ENCODE measurements around the gene IL6R. TPM values are rescaled to one million over a fixed set of nuclear protein-coding genes. Genes with fewer than 3 reads are reported as not detected.

Gene IL6R
- total RNA-seq, 2 donors from 2014 or later: 38.2 to 41.2 TPM

- H3K9me3 Mint-ChIP-seq: no peaks in the 10 kb centered on the region
- H3K36me3 Mint-ChIP-seq (ENCODE audit: low read depth): peaks cover 50% of the 10 kb centered on the region
Observed at GRCh38 chr1:154465621-154466195, 60.6 kb downstream of the IL6R start.

GRCh38 chr1:154466206-154466605, 61.1 kb downstream of the IL6R start:
- Mint-ChIP-seq H3K36me3 (ENCODE audit: low read depth) (peaks cover 48% of the 10 kb centered on the region), H3K4me3 (peak overlapping the region; percentile 75), H3K27me3 (no peaks in the 10 kb centered on the region), H3K9me3 (no peaks in the 10 kb centered on the region), H3K27ac (peak overlapping the region; percentile 79), H3K4me1 (peaks cover 55% of the 10 kb centered on the region)
- ATAC-seq (replicated peaks): no peak

More at GRCh38 chr1:154465621-154466195, 60.6 kb downstream of the IL6R start:
- peak overlapping the region; percentile 79 for H3K27ac Mint-ChIP-seq
- no peaks in the 10 kb centered on the region for H3K27me3 Mint-ChIP-seq
- ATAC-seq (replicated peaks): no peak
- peaks cover 57% of the 10 kb centered on the region for H3K4me1 Mint-ChIP-seq
- H3K4me3 Mint-ChIP-seq: peak overlapping the region; percentile 75

GRCh38 chr1:154466921-154467417, 61.8 kb downstream of the IL6R start:
- Mint-ChIP-seq H3K27ac (peak overlapping the region; percentile 79), H3K4me1 (peaks cover 50% of the 10 kb centered on the region)
- peak; percentile 40 for ATAC-seq (replicated peaks)

GRCh38 chr1:154467434-154468102, 62.4 kb downstream of the IL6R start:
- peak overlapping the region; percentile 79 for H3K27ac Mint-ChIP-seq
- no peaks in the 10 kb centered on the region for H3K9me3 Mint-ChIP-seq
- ATAC-seq (replicated peaks): peak; percentile 59
- H3K4me3 Mint-ChIP-seq: peak overlapping the region; percentile 75
- H3K36me3 Mint-ChIP-seq (ENCODE audit: low read depth): peaks cover 41% of the 10 kb centered on the region
- peaks cover 47% of the 10 kb centered on the region for H3K4me1 Mint-ChIP-seq
- no peaks in the 10 kb centered on the region for H3K27me3 Mint-ChIP-seq

More at GRCh38 chr1:154466921-154467417, 61.8 kb downstream of the IL6R start:
- Mint-ChIP-seq H3K9me3 (no peaks in the 10 kb centered on the region), H3K36me3 (ENCODE audit: low read depth) (peaks cover 45% of the 10 kb centered on the region), H3K4me3 (peak overlapping the region; percentile 75), H3K27me3 (no peaks in the 10 kb centered on the region)

- Mint-ChIP-seq H3K9me3 (no peaks in the 10 kb centered on the region), H3K4me1 (peaks cover 45% of the 10 kb centered on the region), H3K4me3 (peak overlapping the region; percentile 75)
Observed at GRCh38 chr1:154468535-154469250, 63.5 kb downstream of the IL6R start.

GRCh38 chr1:154469844-154470560, 64.9 kb downstream of the IL6R start:
- no peaks in the 10 kb centered on the region for H3K9me3 Mint-ChIP-seq
- H3K4me1 Mint-ChIP-seq: peaks cover 42% of the 10 kb centered on the region
- H3K36me3 Mint-ChIP-seq (ENCODE audit: low read depth): peaks cover 27% of the 10 kb centered on the region
- no peak for ATAC-seq (replicated peaks)
- H3K27me3 Mint-ChIP-seq: no peaks in the 10 kb centered on the region
- H3K4me3 Mint-ChIP-seq: no peak overlapping the region
- no peak overlapping the region for H3K27ac Mint-ChIP-seq

More at GRCh38 chr1:154468535-154469250, 63.5 kb downstream of the IL6R start:
- Mint-ChIP-seq H3K27me3 (no peaks in the 10 kb centered on the region), H3K36me3 (ENCODE audit: low read depth) (peaks cover 38% of the 10 kb centered on the region), H3K27ac (peak overlapping the region; percentile 79)
- ATAC-seq (replicated peaks): no peak

GRCh38 chr1:154471304-154471703, 66.2 kb downstream of the IL6R start:
- Mint-ChIP-seq H3K27ac (no peak overlapping the region), H3K4me3 (no peak overlapping the region), H3K4me1 (peaks cover 31% of the 10 kb centered on the region), H3K27me3 (no peaks in the 10 kb centered on the region), H3K36me3 (ENCODE audit: low read depth) (peaks cover 14% of the 10 kb centered on the region), H3K9me3 (no peaks in the 10 kb centered on the region)
- ATAC-seq (replicated peaks): no peak

- no peaks in the 10 kb centered on the region for H3K36me3 Mint-ChIP-seq (ENCODE audit: low read depth)
- H3K27ac Mint-ChIP-seq: no peak overlapping the region
- no peak overlapping the region for H3K4me3 Mint-ChIP-seq
- ATAC-seq (replicated peaks): no peak
- H3K4me1 Mint-ChIP-seq: peaks cover 11% of the 10 kb centered on the region
- H3K9me3 Mint-ChIP-seq: no peaks in the 10 kb centered on the region
- no peaks in the 10 kb centered on the region for H3K27me3 Mint-ChIP-seq
Observed at GRCh38 chr1:154474802-154475201, 69.7 kb downstream of the IL6R start.

GRCh38 chr1:154476791-154477190, 71.6 kb downstream of the IL6R start:
- H3K27me3 Mint-ChIP-seq: no peaks in the 10 kb centered on the region
- peaks cover 11% of the 10 kb centered on the region for H3K4me1 Mint-ChIP-seq
- no peaks in the 10 kb centered on the region for H3K36me3 Mint-ChIP-seq (ENCODE audit: low read depth)
- no peaks in the 10 kb centered on the region for H3K9me3 Mint-ChIP-seq
- no peak overlapping the region for H3K4me3 Mint-ChIP-seq
- H3K27ac Mint-ChIP-seq: no peak overlapping the region
- peak; percentile 79 for ATAC-seq (replicated peaks)

- no peaks in the 10 kb centered on the region for H3K36me3 Mint-ChIP-seq (ENCODE audit: low read depth)
- peaks cover 11% of the 10 kb centered on the region for H3K4me1 Mint-ChIP-seq
- no peaks in the 10 kb centered on the region for H3K27me3 Mint-ChIP-seq
- H3K9me3 Mint-ChIP-seq: no peaks in the 10 kb centered on the region
- no peak for ATAC-seq (replicated peaks)
- no peak overlapping the region for H3K4me3 Mint-ChIP-seq
- no peak overlapping the region for H3K27ac Mint-ChIP-seq
Observed at GRCh38 chr1:154478013-154478412, 72.9 kb downstream of the IL6R start.

- no peaks in the 10 kb centered on the region for H3K36me3 Mint-ChIP-seq (ENCODE audit: low read depth)
- H3K9me3 Mint-ChIP-seq: no peaks in the 10 kb centered on the region
- H3K4me1 Mint-ChIP-seq: peaks cover 11% of the 10 kb centered on the region
- H3K27ac Mint-ChIP-seq: no peak overlapping the region
- no peaks in the 10 kb centered on the region for H3K27me3 Mint-ChIP-seq
- ATAC-seq (replicated peaks): no peak
- peak overlapping the region; percentile 44 for H3K4me3 Mint-ChIP-seq
Observed at GRCh38 chr1:154478639-154479038, 73.5 kb downstream of the IL6R start.

- no peaks in the 10 kb centered on the region for H3K36me3 Mint-ChIP-seq (ENCODE audit: low read depth)
- H3K4me1 Mint-ChIP-seq: peaks cover 11% of the 10 kb centered on the region
- no peaks in the 10 kb centered on the region for H3K9me3 Mint-ChIP-seq
- H3K27ac Mint-ChIP-seq: no peak overlapping the region
- H3K27me3 Mint-ChIP-seq: no peaks in the 10 kb centered on the region
- ATAC-seq (replicated peaks): peak; percentile 91
- no peak overlapping the region for H3K4me3 Mint-ChIP-seq
Observed at GRCh38 chr1:154479764-154480421, 74.8 kb downstream of the IL6R start.

- H3K4me1 Mint-ChIP-seq: peaks cover 11% of the 10 kb centered on the region
- no peak overlapping the region for H3K4me3 Mint-ChIP-seq
- no peaks in the 10 kb centered on the region for H3K9me3 Mint-ChIP-seq
- ATAC-seq (replicated peaks): no peak
- no peaks in the 10 kb centered on the region for H3K27me3 Mint-ChIP-seq
- H3K27ac Mint-ChIP-seq: no peak overlapping the region
- no peaks in the 10 kb centered on the region for H3K36me3 Mint-ChIP-seq (ENCODE audit: low read depth)
Observed at GRCh38 chr1:154481053-154481452, 75.9 kb downstream of the IL6R start.
